Measurements from ENCODE around the gene DMAC2.
"Not testable (repeated sequence)": the region's sequence is repeated elsewhere in the genome, so short reads cannot be mapped to it uniquely, and the experiment has no call there.

Gene DMAC2

GRCh38 chr19:41402010-41402409 lies 37.7 kb downstream of the DMAC2 start:
- DNase-seq (ENCODE audit: low read depth in 3 of 3, low spot score in 1 of 3), result no peak

- DNase-seq (ENCODE audit: low read depth in 3 of 3, low spot score in 1 of 3), result no peak
These were observed 38.2 kb downstream of the DMAC2 start for GRCh38 chr19:41401483-41401882.

GRCh38 chr19:41399525-41399924 lies 40.2 kb downstream of the DMAC2 start:
- no peak for DNase-seq (ENCODE audit: low read depth in 3 of 3, low spot score in 1 of 3)

GRCh38 chr19:41399091-41399490 lies 40.6 kb downstream of the DMAC2 start:
- DNase-seq (ENCODE audit: low read depth in 3 of 3, low spot score in 1 of 3), result no peak

GRCh38 chr19:41398598-41398997 lies 41.1 kb downstream of the DMAC2 start:
- DNase-seq (ENCODE audit: low read depth in 3 of 3, low spot score in 1 of 3), result no peak

GRCh38 chr19:41398050-41398418 lies 41.7 kb downstream of the DMAC2 start:
- no peak for DNase-seq (ENCODE audit: low read depth in 3 of 3, low spot score in 1 of 3)

- DNase-seq (ENCODE audit: low read depth in 3 of 3, low spot score in 1 of 3), result peak; percentile 94 to 100 (median 97)
These were observed 42.3 kb downstream of the DMAC2 start, which contains the start of the genes BCKDHA and EXOSC5 for GRCh38 chr19:41397086-41398049. Gene BCKDHA (plus strand): TSS chr19:41397818. CDS start chr19:41397828, 10 bp downstream. Gene EXOSC5 (minus strand): TSS chr19:41397359. CDS start chr19:41397328, 31 bp downstream.

GRCh38 chr19:41395355-41395754 lies 44.4 kb downstream of the DMAC2 start:
- DNase-seq (ENCODE audit: low read depth in 3 of 3, low spot score in 1 of 3), result no peak

GRCh38 chr19:41392775-41393174 lies 46.9 kb downstream of the DMAC2 start:
- no peak for DNase-seq (ENCODE audit: low read depth in 3 of 3, low spot score in 1 of 3)

GRCh38 chr19:41391618-41392017 lies 48.1 kb downstream of the DMAC2 start:
- no peak for DNase-seq (ENCODE audit: low read depth in 3 of 3, low spot score in 1 of 3)

- no peak for DNase-seq (ENCODE audit: low read depth in 3 of 3, low spot score in 1 of 3)
These were observed 53.3 kb downstream of the DMAC2 start for GRCh38 chr19:41386442-41386841.

- DNase-seq (ENCODE audit: low read depth in 3 of 3, low spot score in 1 of 3), result no peak
These were observed 55.4 kb downstream of the DMAC2 start for GRCh38 chr19:41384351-41384750.

- DNase-seq (ENCODE audit: low read depth in 3 of 3, low spot score in 1 of 3), result not testable (repeated sequence)
These were observed 58.2 kb downstream of the DMAC2 start for GRCh38 chr19:41381536-41381935.

Measured in stimulated activated CD4-positive, alpha-beta T cell treated with anti-CD3 and anti-CD28 coated beads, TNF-alpha, amount 100 ng/mL, for 1 hour (primary cell).